Activated naive CD8-positive, alpha-beta T cell treated with anti-CD3 and anti-CD28 coated beads for 36 hours (primary cell): ENCODE results near the gene CHMP2B. TPM values are rescaled to one million over a fixed set of nuclear protein-coding genes. Genes with fewer than 3 reads are reported as not detected.
"Not testable (repeated sequence)": the region's sequence is repeated elsewhere in the genome, so short reads cannot be mapped to it uniquely, and the experiment has no call there.

Source experiments
- DNase-seq: peaks from one replicate; pipeline ENCODE4 v3.0.0; 2021
- H3K27ac Mint-ChIP-seq: one replicate; pipeline ENCODE4 v1.8.0; 2022; ENCODE audit warnings: mild to moderate bottlenecking, moderate library complexity, mixed read lengths
- H3K27me3 Mint-ChIP-seq: one replicate; pipeline ENCODE4 v1.8.0; 2022; ENCODE audit warnings: mild to moderate bottlenecking, mixed read lengths
- H3K36me3 Mint-ChIP-seq: one replicate; pipeline ENCODE4 v1.8.0; 2021; ENCODE audit warnings: mild to moderate bottlenecking, mixed read lengths
- H3K4me1 Mint-ChIP-seq: one replicate; pipeline ENCODE4 v1.8.0; 2021; ENCODE audit warnings: mixed read lengths
- H3K4me3 Mint-ChIP-seq: one replicate; pipeline ENCODE4 v1.8.0; 2022; ENCODE audit warnings: mild to moderate bottlenecking, moderate library complexity, mixed read lengths
- H3K9me3 Mint-ChIP-seq: one replicate; pipeline ENCODE4 v1.8.0; 2022; ENCODE audit warnings: mixed read lengths
- total RNA-seq, 2 experiments: library from RNA; stranded (reverse); gene quantifications; one replicate each; pipeline ENCODE4 v1.2.3, GENCODE V29; 2021

The CHMP2B gene
- total RNA-seq, 2 experiments from 2014 or later, result 30.5 to 34.5 TPM

GRCh38 chr3:87206635-87207034 is 20.5 kb upstream of the CHMP2B start:
- no peak for DNase-seq
- Mint-ChIP-seq H3K27ac (no peak overlapping the region), H3K9me3 (no peaks in the 10 kb centered on the region), H3K36me3 (no peaks in the 10 kb centered on the region), H3K4me3 (no peak overlapping the region), H3K4me1 (no peaks in the 10 kb centered on the region), H3K27me3 (peaks cover 24% of the 10 kb centered on the region)

- no peaks in the 10 kb centered on the region for H3K36me3 Mint-ChIP-seq
- no peak overlapping the region for H3K27ac Mint-ChIP-seq
- no peak overlapping the region for H3K4me3 Mint-ChIP-seq
These were observed 19.6 kb upstream of the CHMP2B start for GRCh38 chr3:87207460-87207859.

GRCh38 chr3:87209111-87209510 is 18.0 kb upstream of the CHMP2B start:
- no peaks in the 10 kb centered on the region for H3K9me3 Mint-ChIP-seq
- DNase-seq, result no peak
- H3K4me1 Mint-ChIP-seq, result no peaks in the 10 kb centered on the region
- no peak overlapping the region for H3K4me3 Mint-ChIP-seq
- no peaks in the 10 kb centered on the region for H3K36me3 Mint-ChIP-seq
- no peak overlapping the region for H3K27ac Mint-ChIP-seq
- H3K27me3 Mint-ChIP-seq, result peaks cover 23% of the 10 kb centered on the region

More at GRCh38 chr3:87207460-87207859, 19.6 kb upstream of the CHMP2B start:
- no peaks in the 10 kb centered on the region for H3K4me1 Mint-ChIP-seq
- DNase-seq, result no peak
- peaks cover 21% of the 10 kb centered on the region for H3K27me3 Mint-ChIP-seq
- H3K9me3 Mint-ChIP-seq, result no peaks in the 10 kb centered on the region

- DNase-seq, result no peak
- H3K27ac Mint-ChIP-seq, result no peak overlapping the region
These were observed 8.5 kb upstream of the CHMP2B start for GRCh38 chr3:87218560-87218959.

GRCh38 chr3:87219611-87220010 is 7.5 kb upstream of the CHMP2B start:
- no peak for DNase-seq
- H3K4me1 Mint-ChIP-seq, result no peaks in the 10 kb centered on the region
- H3K27me3 Mint-ChIP-seq, result peaks cover 45% of the 10 kb centered on the region
- H3K27ac Mint-ChIP-seq, result no peak overlapping the region
- no peaks in the 10 kb centered on the region for H3K36me3 Mint-ChIP-seq
- no peak overlapping the region for H3K4me3 Mint-ChIP-seq
- H3K9me3 Mint-ChIP-seq, result peaks cover 3% of the 10 kb centered on the region

More at GRCh38 chr3:87218560-87218959, 8.5 kb upstream of the CHMP2B start:
- Mint-ChIP-seq H3K36me3 (no peaks in the 10 kb centered on the region), H3K9me3 (peaks cover 3% of the 10 kb centered on the region), H3K4me1 (no peaks in the 10 kb centered on the region), H3K4me3 (no peak overlapping the region), H3K27me3 (peaks cover 42% of the 10 kb centered on the region)

GRCh38 chr3:87225659-87226058 is 1.4 kb upstream of the CHMP2B start:
- Mint-ChIP-seq H3K4me3 (no peak overlapping the region), H3K9me3 (peaks cover 3% of the 10 kb centered on the region), H3K27me3 (peaks cover 13% of the 10 kb centered on the region), H3K27ac (no peak overlapping the region), H3K4me1 (peaks cover 24% of the 10 kb centered on the region), H3K36me3 (no peaks in the 10 kb centered on the region)
- DNase-seq, result no peak

GRCh38 chr3:87227835-87228144 is 681 bp downstream of the CHMP2B start:
- H3K27ac Mint-ChIP-seq, result peak overlapping the region; percentile 95

GRCh38 chr3:87228316-87228715 is 1.2 kb downstream of the CHMP2B start:
- Mint-ChIP-seq H3K36me3 (peaks cover 9% of the 10 kb centered on the region), H3K27ac (no peak overlapping the region), H3K4me3 (peak overlapping the region; percentile 99), H3K9me3 (no peaks in the 10 kb centered on the region), H3K4me1 (peaks cover 38% of the 10 kb centered on the region), H3K27me3 (peaks cover 8% of the 10 kb centered on the region)
- no peak for DNase-seq

More at GRCh38 chr3:87227835-87228144, 681 bp downstream of the CHMP2B start:
- Mint-ChIP-seq H3K36me3 (peaks cover 9% of the 10 kb centered on the region), H3K4me1 (peaks cover 33% of the 10 kb centered on the region), H3K4me3 (peak overlapping the region; percentile 99), H3K9me3 (peaks cover 3% of the 10 kb centered on the region), H3K27me3 (peaks cover 12% of the 10 kb centered on the region)
- DNase-seq, result no peak

GRCh38 chr3:87229113-87229512 is 2.0 kb downstream of the CHMP2B start:
- H3K36me3 Mint-ChIP-seq, result peaks cover 9% of the 10 kb centered on the region
- H3K27ac Mint-ChIP-seq, result no peak overlapping the region
- DNase-seq, result no peak
- peak overlapping the region; percentile 40 for H3K4me3 Mint-ChIP-seq
- no peaks in the 10 kb centered on the region for H3K9me3 Mint-ChIP-seq
- H3K4me1 Mint-ChIP-seq, result peaks cover 43% of the 10 kb centered on the region
- peaks cover 8% of the 10 kb centered on the region for H3K27me3 Mint-ChIP-seq

GRCh38 chr3:87233805-87234204 is 6.7 kb downstream of the CHMP2B start:
- H3K4me1 Mint-ChIP-seq, result peaks cover 39% of the 10 kb centered on the region
- no peak overlapping the region for H3K27ac Mint-ChIP-seq
- H3K27me3 Mint-ChIP-seq, result no peaks in the 10 kb centered on the region
- no peak overlapping the region for H3K4me3 Mint-ChIP-seq
- H3K9me3 Mint-ChIP-seq, result no peaks in the 10 kb centered on the region
- peaks cover 24% of the 10 kb centered on the region for H3K36me3 Mint-ChIP-seq
- no peak for DNase-seq

- peaks cover 25% of the 10 kb centered on the region for H3K36me3 Mint-ChIP-seq
- H3K27me3 Mint-ChIP-seq, result no peaks in the 10 kb centered on the region
- H3K9me3 Mint-ChIP-seq, result no peaks in the 10 kb centered on the region
- no peak for DNase-seq
- peaks cover 28% of the 10 kb centered on the region for H3K4me1 Mint-ChIP-seq
- H3K4me3 Mint-ChIP-seq, result no peak overlapping the region
- H3K27ac Mint-ChIP-seq, result no peak overlapping the region
These were observed 9.0 kb downstream of the CHMP2B start for GRCh38 chr3:87236093-87236492.

GRCh38 chr3:87246662-87247429 is 19.7 kb downstream of the CHMP2B start:
- peaks cover 13% of the 10 kb centered on the region for H3K36me3 Mint-ChIP-seq
- H3K9me3 Mint-ChIP-seq, result no peaks in the 10 kb centered on the region
- no peak overlapping the region for H3K4me3 Mint-ChIP-seq
- no peak for DNase-seq
- peaks cover 18% of the 10 kb centered on the region for H3K4me1 Mint-ChIP-seq
- no peaks in the 10 kb centered on the region for H3K27me3 Mint-ChIP-seq
- no peak overlapping the region for H3K27ac Mint-ChIP-seq

GRCh38 chr3:87247430-87247773 is 20.3 kb downstream of the CHMP2B start:
- no peak for DNase-seq
- Mint-ChIP-seq H3K27me3 (no peaks in the 10 kb centered on the region), H3K27ac (no peak overlapping the region), H3K36me3 (peaks cover 13% of the 10 kb centered on the region), H3K9me3 (no peaks in the 10 kb centered on the region), H3K4me3 (no peak overlapping the region), H3K4me1 (peaks cover 15% of the 10 kb centered on the region)

GRCh38 chr3:87248231-87248630 is 21.1 kb downstream of the CHMP2B start:
- H3K4me3 Mint-ChIP-seq, H3K9me3 Mint-ChIP-seq, H3K27me3 Mint-ChIP-seq, DNase-seq, H3K27ac Mint-ChIP-seq: not testable (repeated sequence)
- Mint-ChIP-seq H3K4me1 (peaks cover 11% of the 10 kb centered on the region), H3K36me3 (peaks cover 12% of the 10 kb centered on the region)

GRCh38 chr3:87248831-87249230 is 21.7 kb downstream of the CHMP2B start:
- peaks cover 10% of the 10 kb centered on the region for H3K36me3 Mint-ChIP-seq
- H3K4me1 Mint-ChIP-seq, result peaks cover 9% of the 10 kb centered on the region
- H3K27me3 Mint-ChIP-seq, result no peaks in the 10 kb centered on the region
- H3K4me3 Mint-ChIP-seq, result no peak overlapping the region
- H3K27ac Mint-ChIP-seq, result no peak overlapping the region
- no peaks in the 10 kb centered on the region for H3K9me3 Mint-ChIP-seq
- DNase-seq, result no peak

- peaks cover 9% of the 10 kb centered on the region for H3K4me1 Mint-ChIP-seq
- no peaks in the 10 kb centered on the region for H3K9me3 Mint-ChIP-seq
- DNase-seq, result no peak
- no peak overlapping the region for H3K4me3 Mint-ChIP-seq
- H3K27me3 Mint-ChIP-seq, result no peaks in the 10 kb centered on the region
- H3K36me3 Mint-ChIP-seq, result peaks cover 7% of the 10 kb centered on the region
- H3K27ac Mint-ChIP-seq, result no peak overlapping the region
These were observed 22.9 kb downstream of the CHMP2B start for GRCh38 chr3:87250009-87250408.
